Upper lobe of right lung (tissue), 1 donor: ENCODE data around the gene HOXD8. TPM values are rescaled to one million over a fixed set of nuclear protein-coding genes. Genes with fewer than 3 reads are reported as not detected.

ENCODE experiments used
- ATAC-seq: fragments of 200-7000 bp; cut with Tn5 transposase; one replicate; pipeline ENCODE4 v1.9.1; 2020; ENCODE audit warnings: mild to moderate bottlenecking, moderate library complexity
- DNase-seq: peaks from one replicate; pipeline ENCODE4 v3.0.0-alpha.2; 2020
- H3K27ac ChIP-seq: fragments of 200-600 bp; one replicate; pipeline ENCODE4 v1.8.0; 2022
- H3K27me3 ChIP-seq: fragments of 200-600 bp; one replicate; pipeline ENCODE4 v1.8.0; 2022; ENCODE audit warnings: mild to moderate bottlenecking
- H3K36me3 ChIP-seq: fragments of 200-600 bp; one replicate; pipeline ENCODE4 v1.8.0; 2022
- H3K4me1 ChIP-seq: fragments of 200-600 bp; one replicate; pipeline ENCODE4 v1.8.0; 2022
- H3K4me3 ChIP-seq: fragments of 200-600 bp; one replicate; pipeline ENCODE4 v1.8.0; 2022; ENCODE audit warnings: mild to moderate bottlenecking
- H3K9me3 ChIP-seq: fragments of 200-600 bp; one replicate; pipeline ENCODE4 v1.8.0; 2022
- CTCF ChIP-seq: fragments of 200-600 bp; IDR thresholded peaks from one replicate; pipeline ENCODE4 v1.8.0; 2022; ENCODE audit warnings: antibody characterized with exemption
- intact Hi-C: fragments of 100-400 bp; cut with DNase I; formaldehyde crosslinking; loops from one replicate; pipeline ENCODE4 v1.11.0; 2022
- total RNA-seq: library from RNA; stranded (reverse); fragmentation: NEBNext Ultra II Directional; extraction: Animal tissue kit (Norgen Biotek cat#: 25700); gene quantifications from one replicate; pipeline ENCODE4 v1.2.1, GENCODE V29; 2021
- donor health status: DM: no; HTN: yes; CAD: no; lungs with severe emphysema.

HOXD8 gene
- total RNA-seq, 1 donor from 2014 or later: 2.6 TPM

GRCh38 chr2:176120364-176121189 is 8.9 kb upstream of the HOXD8 start:
- TF ChIP-seq CTCF: no peak
- intact Hi-C loops: no loop called here
- no peak overlapping the region for H3K27ac ChIP-seq
- peaks cover 11% of the 10 kb centered on the region for H3K4me1 ChIP-seq
- no peak overlapping the region for H3K4me3 ChIP-seq
- H3K9me3 ChIP-seq: no peaks in the 10 kb centered on the region
- H3K27me3 ChIP-seq: peaks cover 100% of the 10 kb centered on the region
- ATAC-seq: no peak
- no peak for DNase-seq
- H3K36me3 ChIP-seq: no peaks in the 10 kb centered on the region

- DNase-seq: no peak
- Histone ChIP-seq H3K27ac (no peak overlapping the region), H3K4me1 (peaks cover 11% of the 10 kb centered on the region), H3K4me3 (no peak overlapping the region), H3K9me3 (no peaks in the 10 kb centered on the region), H3K36me3 (no peaks in the 10 kb centered on the region), H3K27me3 (peaks cover 100% of the 10 kb centered on the region)
- no peak for ATAC-seq
- no peak for TF ChIP-seq CTCF
- intact Hi-C loops: no loop called here
Measured at GRCh38 chr2:176121190-176122051, 8.1 kb upstream of the HOXD8 start.

- no peak for ATAC-seq
- Histone ChIP-seq H3K4me3 (peak overlapping the region; percentile 32), H3K27me3 (peaks cover 100% of the 10 kb centered on the region), H3K27ac (no peak overlapping the region), H3K4me1 (peaks cover 11% of the 10 kb centered on the region), H3K9me3 (no peaks in the 10 kb centered on the region), H3K36me3 (no peaks in the 10 kb centered on the region)
- intact Hi-C loops: no loop called here
- no peak for DNase-seq
- TF ChIP-seq CTCF: no peak
Measured at GRCh38 chr2:176122052-176122682, 7.3 kb upstream of the HOXD8 start.

GRCh38 chr2:176122683-176123410 is 6.7 kb upstream of the HOXD8 start, which contains the start of gene HOXD9:
HOXD9 (plus strand) TSS chr2:176122719; CDS start chr2:176122769, 50 bp downstream.
- no peak for TF ChIP-seq CTCF
- intact Hi-C loops: no loop called here
- no peak within 1 kb of the TSS for H3K27ac ChIP-seq
- ATAC-seq: peak; percentile 10
- peaks cover 99% of the 10 kb centered on the region for H3K27me3 ChIP-seq
- H3K9me3 ChIP-seq: no peaks in the 10 kb centered on the region
- no peaks in the 10 kb centered on the region for H3K36me3 ChIP-seq
- H3K4me1 ChIP-seq: peaks cover 11% of the 10 kb centered on the region
- peak within 1 kb of the TSS; percentile 32 for H3K4me3 ChIP-seq
- no peak for DNase-seq

- ATAC-seq: no peak
- Histone ChIP-seq H3K4me3 (peak overlapping the region; percentile 32), H3K27ac (no peak overlapping the region), H3K36me3 (no peaks in the 10 kb centered on the region), H3K9me3 (no peaks in the 10 kb centered on the region), H3K27me3 (peaks cover 99% of the 10 kb centered on the region), H3K4me1 (peaks cover 11% of the 10 kb centered on the region)
- no peak for DNase-seq
- intact Hi-C loops: no loop called here
- TF ChIP-seq CTCF: no peak
Measured at GRCh38 chr2:176123411-176124109, 5.9 kb upstream of the HOXD8 start.
